K562 (cell line): ENCODE results near the gene TEPSIN. TPM values are rescaled to one million over a fixed set of nuclear protein-coding genes. Genes with fewer than 3 reads are reported as not detected.

Experiments
- BRD4 ChIP-seq: fragments of 200-600 bp; sonication (generic); IDR thresholded peaks from 2 replicates; pipeline ENCODE4 v1.6.1; 2017; ENCODE audit warnings: inconsistent platforms
- CREB1 ChIP-seq, 2 experiments: sonication (generic) in 1 of 2; formaldehyde crosslinking in 1 of 2; IDR thresholded peaks; 2 replicates each; pipeline versions ENCODE4 v1.6.1 to v1.8.0; 2012 to 2022; ENCODE audit warnings: inconsistent platforms in 1 of 2, mild to moderate bottlenecking in 1 of 2, missing genetic modification reagents in 1 of 2, moderate library complexity in 1 of 2
- EGR1 ChIP-seq: fragments of 450-650 bp; conservative IDR thresholded peaks from 2 replicates; pipeline ENCODE4 v1.6.1; 2017; ENCODE audit warnings: mild to moderate bottlenecking
- HDAC2 ChIP-seq: fragments of 450-650 bp; IDR thresholded peaks from 2 replicates; pipeline ENCODE4 v1.6.1; 2016; ENCODE audit warnings: mild to moderate bottlenecking
- HDAC3 ChIP-seq: fragments of 450-650 bp; IDR thresholded peaks from 2 replicates; pipeline ENCODE4 v1.6.1; 2018; ENCODE audit warnings: borderline replicate concordance, mild to moderate bottlenecking, moderate library complexity; ENCODE audit not compliant: partially characterized antibody
- HMG20B ChIP-seq: fragments of 250-450 bp; sonication (Bioruptor Pico); IDR thresholded peaks from 2 replicates; pipeline ENCODE4 v1.5.0; 2021; ENCODE audit warnings: mild to moderate bottlenecking
- KDM4B ChIP-seq, 2 experiments: fragments of 450-650 bp in 1 of 2; sonication (generic) in 1 of 2; IDR thresholded peaks; 2 replicates each; pipeline ENCODE4 v1.6.1; 2016 to 2017; ENCODE audit warnings: borderline replicate concordance in 2 of 2, antibody characterized with exemption in 1 of 2, low read depth in 1 of 2, mild to moderate bottlenecking in 1 of 2
- LARP7 ChIP-seq: fragments of 450-650 bp; IDR thresholded peaks from 2 replicates; pipeline ENCODE4 v1.6.1; 2016
- MCM7 ChIP-seq, 2 experiments: fragments of 450-650 bp; IDR thresholded peaks; 2 replicates each; pipeline ENCODE4 v1.6.1; 2016 to 2018
- MED1 ChIP-seq: sonication (generic); formaldehyde crosslinking; IDR thresholded peaks from 2 replicates; pipeline ENCODE4 v1.8.1; 2023; ENCODE audit warnings: missing genetic modification reagents, borderline replicate concordance
- MIER1 ChIP-seq: fragments of 450-650 bp; IDR thresholded peaks from 2 replicates; pipeline ENCODE4 v1.6.1; 2016; ENCODE audit warnings: antibody characterized with exemption, mild to moderate bottlenecking, low read depth
- MXI1 ChIP-seq: IDR thresholded peaks from 2 replicates; pipeline ENCODE4 v1.6.1; 2011; ENCODE audit warnings: low read depth, mild to moderate bottlenecking, improper control_type of control experiment, low read length
- NCOA2 ChIP-seq, 2 experiments: fragments of 450-650 bp; IDR thresholded peaks; 2 replicates each; pipeline ENCODE4 v1.6.1; 2018; ENCODE audit warnings: mild to moderate bottlenecking in 2 of 2, moderate library complexity in 1 of 2; ENCODE audit not compliant: partially characterized antibody in 2 of 2
- NRF1 ChIP-seq, 2 experiments: fragments of 450-650 bp; IDR thresholded peaks in 1 of 2; conservative IDR thresholded peaks in 1 of 2; 2 replicates each; pipeline ENCODE4 v1.6.1; 2014; ENCODE audit warnings: mild to moderate bottlenecking in 2 of 2
- PURB ChIP-seq: sonication (generic); formaldehyde crosslinking; IDR thresholded peaks from 2 replicates; pipeline ENCODE4 v1.9.0; 2021; ENCODE audit warnings: low read depth, mild to moderate bottlenecking, missing genetic modification reagents
- RAD51 ChIP-seq: fragments of 450-650 bp; IDR thresholded peaks from 2 replicates; pipeline ENCODE4 v1.7.1; 2016; ENCODE audit warnings: low read depth, mild to moderate bottlenecking, borderline replicate concordance
- RERE ChIP-seq: sonication (generic); formaldehyde crosslinking; IDR thresholded peaks from 2 replicates; pipeline ENCODE4 v1.8.0; 2023; ENCODE audit warnings: missing genetic modification reagents, mild to moderate bottlenecking, borderline replicate concordance
- SRSF3 ChIP-seq: fragments of 200-400 bp; formaldehyde crosslinking; IDR thresholded peaks from 2 replicates; pipeline ENCODE4 v1.6.1; 2016; ENCODE audit warnings: mild to moderate bottlenecking, low read length, moderate library complexity; ENCODE audit not compliant: insufficient read depth
- TARDBP ChIP-seq: fragments of 450-650 bp; IDR thresholded peaks from 2 replicates; pipeline ENCODE4 v1.6.1; 2016
- ZFP91 ChIP-seq: sonication (generic); formaldehyde crosslinking; IDR thresholded peaks from 2 replicates; pipeline ENCODE4 v1.8.0; 2022; ENCODE audit warnings: mild to moderate bottlenecking, missing genetic modification reagents
- ZNF431 ChIP-seq: sonication (generic); formaldehyde crosslinking; IDR thresholded peaks from 2 replicates; pipeline ENCODE4 v1.8.0; 2022; ENCODE audit warnings: mild to moderate bottlenecking, missing genetic modification reagents
- ZNF444 ChIP-seq: fragments of 250-450 bp; sonication (Bioruptor Pico); IDR thresholded peaks from 2 replicates; pipeline ENCODE4 v1.4.0; 2020; ENCODE audit warnings: mild to moderate bottlenecking, moderate library complexity
- polyA plus RNA-seq, 8 experiments: library from polyadenylated mRNA; depleted of rRNA in 4 of 8; stranded (reverse) in 5 of 8; unstranded in 3 of 8; fragments of >200 nt; fragmentation: Nextera tagmentation in 2 of 8; fragmentation: Illumina TruSeq in 1 of 8; extraction: Ambion mirVana in 2 of 8; extraction: Trizol in 1 of 8; gene quantifications; 2 replicates each; pipeline versions ENCODE4 v1.2.1 to v1.2.3, GENCODE V29; 2011 to 2014; ENCODE audit warnings: inconsistent platforms in 1 of 8, missing spikeins in 1 of 8
- total RNA-seq, 7 experiments: library from RNA; depleted of rRNA in 6 of 7; stranded (reverse); fragments of >200 nt in 6 of 7; fragmentation: Illumina TruSeq in 2 of 7; extraction: Trizol in 2 of 7; gene quantifications; 2 replicates each; pipeline versions ENCODE4 v1.2.1 to v1.2.3, GENCODE V29; 2011 to 2021; ENCODE audit warnings: low replicate concordance in 1 of 7

The TEPSIN gene
- total and polyA plus RNA-seq, 9 of the 15 experiments (the other 6 are each of a cell fraction or from before 2014, with no cell fraction given) = 0.80 to 29.8 (median 5.3) TPM

GRCh38 chr17:81238815-81239713 lies at the start of gene TEPSIN, which contains the start of gene NDUFAF8 (continued):
- TF ChIP-seq HDAC3 (no peak), NCOA2 (IDR thresholded peaks at IDR 0.05; ENCODE audit: partially characterized antibody in 2 of 2) (no peak), ZNF444 (CRISPR knock-in tag) (no peak), NRF1 (conservative IDR thresholded peaks at IDR 0.05 in 1 of 2, IDR thresholded peaks at IDR 0.05 in 1 of 2) (peak; percentile 79 to 80), BRD4 (no peak), CREB1 (IDR thresholded peaks at IDR 0.05) (peak; percentile 44; the same call in 1 of the 2 replicates), CREB1 (CRISPR knock-in tag; IDR thresholded peaks at IDR 0.05) (peak; percentile 53; the same call in 1 of the 2 replicates), MCM7 (IDR thresholded peaks at IDR 0.05) (no peak), HDAC2 (no peak), KDM4B (IDR thresholded peaks at IDR 0.05; ENCODE audit: borderline replicate concordance in 2 of 2, low read depth in 1 of 2) (no peak), HMG20B (CRISPR knock-in tag) (no peak), RAD51 (no peak), PURB (CRISPR knock-in tag) (no peak), MXI1 (peak; percentile 18; the same call in 1 of the 2 replicates), ZFP91 (CRISPR knock-in tag) (no peak), RERE (no peak), TARDBP (no peak), MIER1 (no peak), ZNF431 (no peak), MED1 (CRISPR knock-in tag) (no peak), EGR1 (no peak), SRSF3 (no peak), LARP7 (no peak)
